ENCODE data around the gene SRP19.

Gene SRP19

GRCh38 chr5:112860929-112861637, at the start of gene SRP19:
Gene SRP19, plus strand, starts transcription at chr5:112861287. Its CDS starts 90 bp downstream, at chr5:112861377.
- H3K4me3 Mint-ChIP-seq: peak within 1 kb of the TSS; percentile 97
- peak; percentile 90 for DNase-seq (ENCODE audit: low spot score)
- peaks cover 29% of the 10 kb centered on the region for H3K4me1 Mint-ChIP-seq (ENCODE audit: low read depth)
- H3K27me3 Mint-ChIP-seq (ENCODE audit: low read depth): peaks cover 6% of the 10 kb centered on the region
- H3K27ac Mint-ChIP-seq: peak within 1 kb of the TSS; percentile 95
- H3K36me3 Mint-ChIP-seq (ENCODE audit: low read depth): peaks cover 31% of the 10 kb centered on the region
- no peaks in the 10 kb centered on the region for H3K9me3 Mint-ChIP-seq

GRCh38 chr5:112812549-112812948, 48.5 kb upstream of the SRP19 start:
- no peak overlapping the region for H3K27ac Mint-ChIP-seq
- H3K4me3 Mint-ChIP-seq: no peak overlapping the region

DNA sequence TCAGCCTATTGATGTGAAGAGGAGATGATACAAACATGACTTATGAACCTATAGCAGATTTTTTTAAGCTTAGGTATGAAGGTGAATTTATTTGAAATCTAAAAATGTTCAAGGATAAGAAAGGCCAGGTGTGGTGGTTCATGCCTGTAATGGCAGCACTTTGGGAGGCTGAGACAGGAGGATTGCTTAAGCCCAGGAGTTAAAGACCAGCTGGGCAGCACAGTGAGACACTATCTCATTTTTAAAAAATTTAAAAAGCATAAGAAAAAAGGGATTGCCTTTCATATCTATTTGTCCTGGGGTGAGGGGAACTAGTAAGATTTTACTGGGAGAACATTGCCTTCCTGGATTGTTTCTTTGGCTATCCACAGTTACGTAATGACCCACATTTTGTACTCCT, 40.8 kb upstream of the SRP19 start:
- peaks cover 1% of the 10 kb centered on the region for H3K4me1 Mint-ChIP-seq (ENCODE audit: low read depth)
- H3K9me3 Mint-ChIP-seq: no peaks in the 10 kb centered on the region
- no peak overlapping the region for H3K4me3 Mint-ChIP-seq
- no peak overlapping the region for H3K27ac Mint-ChIP-seq
- DNase-seq (ENCODE audit: low spot score): no peak
- no peaks in the 10 kb centered on the region for H3K27me3 Mint-ChIP-seq (ENCODE audit: low read depth)
- peaks cover 17% of the 10 kb centered on the region for H3K36me3 Mint-ChIP-seq (ENCODE audit: low read depth)

More at GRCh38 chr5:112812549-112812948, 48.5 kb upstream of the SRP19 start:
- Mint-ChIP-seq H3K27me3 (ENCODE audit: low read depth) (no peaks in the 10 kb centered on the region), H3K9me3 (no peaks in the 10 kb centered on the region), H3K36me3 (ENCODE audit: low read depth) (peaks cover 18% of the 10 kb centered on the region), H3K4me1 (ENCODE audit: low read depth) (no peaks in the 10 kb centered on the region)
- DNase-seq (ENCODE audit: low spot score): no peak

DNA sequence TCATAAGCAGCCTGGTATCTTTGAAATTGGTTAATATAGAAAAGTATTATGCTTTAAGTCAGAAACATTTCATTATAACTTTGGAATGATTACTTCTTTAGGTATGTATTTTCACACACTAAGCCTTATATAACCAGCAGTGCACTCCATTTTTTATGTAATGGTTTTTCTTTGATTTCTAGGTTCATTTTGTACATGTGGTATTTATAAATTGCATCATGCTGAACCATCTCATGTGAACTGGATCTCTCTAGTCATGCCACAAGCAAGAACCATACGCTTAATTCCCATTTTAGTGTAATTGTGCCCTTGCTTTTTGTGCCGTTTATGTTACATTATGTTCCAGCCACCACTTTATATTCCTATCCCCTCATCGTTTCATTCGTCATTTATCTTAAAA, 38.6 kb upstream of the SRP19 start:
- Mint-ChIP-seq H3K4me1 (ENCODE audit: low read depth) (peaks cover 1% of the 10 kb centered on the region), H3K4me3 (no peak overlapping the region), H3K27me3 (ENCODE audit: low read depth) (no peaks in the 10 kb centered on the region), H3K36me3 (ENCODE audit: low read depth) (peaks cover 17% of the 10 kb centered on the region), H3K27ac (no peak overlapping the region), H3K9me3 (no peaks in the 10 kb centered on the region)
- DNase-seq (ENCODE audit: low spot score): no peak

- H3K27me3 Mint-ChIP-seq (ENCODE audit: low read depth): no peaks in the 10 kb centered on the region
These were observed 37.9 kb upstream of the SRP19 start for GRCh38 chr5:112823181-112823580.

GRCh38 chr5:112823656-112824055, 37.4 kb upstream of the SRP19 start:
- DNase-seq (ENCODE audit: low spot score): no peak
- H3K9me3 Mint-ChIP-seq: no peaks in the 10 kb centered on the region
- H3K36me3 Mint-ChIP-seq (ENCODE audit: low read depth): peaks cover 17% of the 10 kb centered on the region
- peaks cover 1% of the 10 kb centered on the region for H3K4me1 Mint-ChIP-seq (ENCODE audit: low read depth)
- H3K27ac Mint-ChIP-seq: no peak overlapping the region
- H3K4me3 Mint-ChIP-seq: no peak overlapping the region
- H3K27me3 Mint-ChIP-seq (ENCODE audit: low read depth): no peaks in the 10 kb centered on the region

More at GRCh38 chr5:112823181-112823580, 37.9 kb upstream of the SRP19 start:
- Mint-ChIP-seq H3K4me1 (ENCODE audit: low read depth) (peaks cover 1% of the 10 kb centered on the region), H3K36me3 (ENCODE audit: low read depth) (peaks cover 17% of the 10 kb centered on the region), H3K4me3 (no peak overlapping the region), H3K27ac (no peak overlapping the region), H3K9me3 (no peaks in the 10 kb centered on the region)
- DNase-seq (ENCODE audit: low spot score): no peak

GRCh38 chr5:112824197-112824596, 36.9 kb upstream of the SRP19 start:
- Mint-ChIP-seq H3K4me1 (ENCODE audit: low read depth) (peaks cover 1% of the 10 kb centered on the region), H3K36me3 (ENCODE audit: low read depth) (peaks cover 17% of the 10 kb centered on the region), H3K27me3 (ENCODE audit: low read depth) (no peaks in the 10 kb centered on the region), H3K9me3 (no peaks in the 10 kb centered on the region), H3K4me3 (no peak overlapping the region), H3K27ac (no peak overlapping the region)
- no peak for DNase-seq (ENCODE audit: low spot score)

DNA sequence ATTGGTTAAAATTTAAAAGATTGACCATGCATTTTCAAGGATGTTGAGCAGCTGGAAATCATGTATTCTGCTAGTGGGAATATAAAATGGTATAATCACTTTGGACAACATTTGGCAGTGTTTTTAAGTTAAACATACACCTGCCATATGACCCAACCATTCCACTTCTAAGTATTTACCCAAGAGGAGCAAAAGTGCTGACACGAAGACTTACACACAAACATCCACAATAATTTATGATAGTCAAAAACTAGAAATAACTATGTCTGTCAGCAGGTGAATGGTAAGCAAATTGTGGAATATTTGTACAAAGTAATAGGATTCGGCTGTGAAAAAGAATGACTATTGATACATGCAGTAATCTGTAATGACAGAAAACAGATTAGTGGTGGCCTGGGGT, 30.7 kb upstream of the SRP19 start:
- Mint-ChIP-seq H3K4me3 (no peak overlapping the region), H3K9me3 (no peaks in the 10 kb centered on the region), H3K27ac (no peak overlapping the region), H3K27me3 (ENCODE audit: low read depth) (no peaks in the 10 kb centered on the region), H3K4me1 (ENCODE audit: low read depth) (peaks cover 8% of the 10 kb centered on the region), H3K36me3 (ENCODE audit: low read depth) (peaks cover 25% of the 10 kb centered on the region)
- no peak for DNase-seq (ENCODE audit: low spot score)

DNA sequence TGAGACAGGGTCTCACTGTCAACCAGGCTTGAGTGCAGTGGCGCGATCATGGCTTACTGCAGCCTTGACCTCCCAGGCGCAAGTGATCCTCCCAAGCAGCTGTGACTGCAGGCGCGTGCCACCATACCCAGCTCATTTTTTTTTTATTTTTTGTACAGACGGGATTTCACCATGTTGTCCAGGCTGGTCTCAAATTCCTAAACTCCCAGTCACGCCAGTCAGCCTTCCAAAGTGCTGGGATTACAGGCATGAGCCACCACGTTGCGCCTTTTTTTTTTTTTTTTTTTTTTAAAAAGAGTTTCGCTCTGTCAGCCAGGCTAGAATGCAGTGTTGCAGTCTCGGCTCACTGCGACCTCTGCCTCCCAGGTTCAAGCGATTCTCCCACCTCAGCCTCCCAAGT, 27.1 kb upstream of the SRP19 start:
- H3K4me3 Mint-ChIP-seq: no peak overlapping the region

GRCh38 chr5:112844489-112844888, 16.6 kb upstream of the SRP19 start:
- Mint-ChIP-seq H3K27ac (no peak overlapping the region), H3K27me3 (ENCODE audit: low read depth) (peaks cover 2% of the 10 kb centered on the region), H3K4me3 (no peak overlapping the region), H3K36me3 (ENCODE audit: low read depth) (peaks cover 9% of the 10 kb centered on the region), H3K4me1 (ENCODE audit: low read depth) (peaks cover 4% of the 10 kb centered on the region), H3K9me3 (no peaks in the 10 kb centered on the region)
- no peak for DNase-seq (ENCODE audit: low spot score)

More for the DNA sequence above, 27.1 kb upstream of the SRP19 start:
- H3K27me3 Mint-ChIP-seq (ENCODE audit: low read depth): no peaks in the 10 kb centered on the region
- H3K27ac Mint-ChIP-seq: no peak overlapping the region
- peaks cover 35% of the 10 kb centered on the region for H3K36me3 Mint-ChIP-seq (ENCODE audit: low read depth)
- DNase-seq (ENCODE audit: low spot score): no peak
- no peaks in the 10 kb centered on the region for H3K9me3 Mint-ChIP-seq
- H3K4me1 Mint-ChIP-seq (ENCODE audit: low read depth): peaks cover 8% of the 10 kb centered on the region

- no peak overlapping the region for H3K4me3 Mint-ChIP-seq
- H3K27me3 Mint-ChIP-seq (ENCODE audit: low read depth): peaks cover 5% of the 10 kb centered on the region
- no peaks in the 10 kb centered on the region for H3K36me3 Mint-ChIP-seq (ENCODE audit: low read depth)
- peaks cover 4% of the 10 kb centered on the region for H3K4me1 Mint-ChIP-seq (ENCODE audit: low read depth)
- H3K9me3 Mint-ChIP-seq: no peaks in the 10 kb centered on the region
- DNase-seq (ENCODE audit: low spot score): no peak
- no peak overlapping the region for H3K27ac Mint-ChIP-seq
These were observed 14.5 kb upstream of the SRP19 start for GRCh38 chr5:112846556-112846955.

- Mint-ChIP-seq H3K4me3 (no peak overlapping the region), H3K4me1 (ENCODE audit: low read depth) (peaks cover 4% of the 10 kb centered on the region), H3K27me3 (ENCODE audit: low read depth) (peaks cover 5% of the 10 kb centered on the region), H3K9me3 (no peaks in the 10 kb centered on the region), H3K36me3 (ENCODE audit: low read depth) (no peaks in the 10 kb centered on the region), H3K27ac (no peak overlapping the region)
- DNase-seq (ENCODE audit: low spot score): no peak
These were observed 13.8 kb upstream of the SRP19 start for GRCh38 chr5:112847306-112847705.

DNA sequence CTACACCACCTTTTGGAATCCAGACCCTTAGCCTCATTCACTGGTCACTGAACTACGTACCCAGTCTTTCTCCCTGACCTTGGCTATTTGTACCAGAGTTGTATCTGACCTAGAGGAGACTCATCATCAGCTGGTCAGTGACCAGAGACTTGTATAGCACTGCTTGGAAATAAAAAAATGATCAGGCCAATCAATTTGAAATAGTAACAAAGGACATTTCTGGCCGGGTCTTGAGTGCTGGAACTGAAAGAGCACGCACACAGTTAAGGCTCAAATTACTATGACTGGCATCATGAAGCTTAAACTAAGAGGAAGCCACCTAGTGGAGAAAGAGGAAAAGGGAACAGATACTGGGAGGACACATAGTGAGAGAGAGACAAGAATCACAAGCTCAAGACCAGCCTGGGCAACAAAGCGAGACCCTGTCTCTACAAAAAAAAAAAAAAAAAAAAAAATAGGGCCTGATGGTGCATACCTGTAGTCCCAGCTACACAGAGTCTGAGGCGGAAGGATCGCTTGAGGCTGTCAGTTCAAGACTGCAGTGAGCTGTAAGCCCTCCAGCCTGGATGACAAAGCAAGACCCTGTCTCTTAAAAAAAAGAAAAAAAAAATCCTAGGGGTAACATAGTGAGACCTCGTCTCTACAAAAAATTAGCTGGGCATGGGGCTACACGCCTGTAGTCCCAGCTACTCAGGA, 12.8 kb upstream of the SRP19 start:
- Mint-ChIP-seq H3K27ac (no peak overlapping the region), H3K4me1 (ENCODE audit: low read depth) (peaks cover 4% of the 10 kb centered on the region), H3K27me3 (ENCODE audit: low read depth) (peaks cover 9% of the 10 kb centered on the region), H3K4me3 (peak overlapping the region; percentile 1), H3K36me3 (ENCODE audit: low read depth) (no peaks in the 10 kb centered on the region), H3K9me3 (peaks cover under 1% of the 10 kb centered on the region)
- no peak for DNase-seq (ENCODE audit: low spot score)

DNA sequence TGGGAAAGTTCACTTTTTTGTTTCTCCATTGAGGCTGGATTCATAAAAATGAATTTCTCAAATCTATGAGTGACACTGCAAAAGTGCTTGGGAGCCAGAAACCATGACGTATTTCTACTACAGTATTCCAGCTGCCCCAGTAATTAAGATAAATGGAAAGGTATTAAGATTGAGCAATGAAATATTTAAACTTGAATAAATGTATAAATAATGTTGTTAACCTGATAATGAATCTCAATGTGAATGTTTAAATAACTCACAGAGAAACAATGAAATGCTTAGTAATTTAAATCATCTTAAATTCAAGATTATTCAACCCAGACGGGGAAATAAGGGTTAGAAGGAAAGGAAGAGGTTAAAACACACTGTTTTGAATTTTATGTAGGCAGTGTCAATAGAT, 11.2 kb upstream of the SRP19 start:
- peaks cover 4% of the 10 kb centered on the region for H3K4me1 Mint-ChIP-seq (ENCODE audit: low read depth)
- no peak overlapping the region for H3K27ac Mint-ChIP-seq
- peaks cover 3% of the 10 kb centered on the region for H3K36me3 Mint-ChIP-seq (ENCODE audit: low read depth)

More for the DNA sequence above, 11.2 kb upstream of the SRP19 start:
- peaks cover 12% of the 10 kb centered on the region for H3K9me3 Mint-ChIP-seq
- DNase-seq (ENCODE audit: low spot score): no peak
- H3K27me3 Mint-ChIP-seq (ENCODE audit: low read depth): peaks cover 17% of the 10 kb centered on the region
- no peak overlapping the region for H3K4me3 Mint-ChIP-seq
